ENCODE measurements around the gene OR4D2.
A peak's percentile ranks its signal among the peaks of the same experiment; 100 is the strongest.

OR4D2 gene

GRCh38 chr17:58176200-58176599 is 9.4 kb downstream of the OR4D2 start:
- no peak for DNase-seq

- no peak for DNase-seq
Observed at GRCh38 chr17:58181796-58182195, 15.0 kb downstream of the OR4D2 start.

- DNase-seq, result no peak
Observed at GRCh38 chr17:58183514-58183913, 16.7 kb downstream of the OR4D2 start.

GRCh38 chr17:58184308-58184985 is 17.7 kb downstream of the OR4D2 start:
- DNase-seq, result no peak

- no peak for DNase-seq
Observed at GRCh38 chr17:58184986-58185761, 18.4 kb downstream of the OR4D2 start.

GRCh38 chr17:58186591-58186990 is 19.8 kb downstream of the OR4D2 start:
- no peak for DNase-seq

GRCh38 chr17:58187063-58187462 is 20.3 kb downstream of the OR4D2 start:
- DNase-seq, result no peak

- DNase-seq, result no peak
Observed at GRCh38 chr17:58187675-58188074, 20.9 kb downstream of the OR4D2 start.

GRCh38 chr17:58189436-58190146 is 22.8 kb downstream of the OR4D2 start:
- DNase-seq, result no peak

GRCh38 chr17:58191241-58191896 is 24.6 kb downstream of the OR4D2 start:
- no peak for DNase-seq

- DNase-seq, result no peak
Observed at GRCh38 chr17:58192612-58193011, 25.8 kb downstream of the OR4D2 start, which contains the start of gene EPX. Gene EPX (plus strand): TSS chr17:58192726. CDS start chr17:58192847, 121 bp downstream.

- DNase-seq, result no peak
Observed at GRCh38 chr17:58193641-58194255, 27.0 kb downstream of the OR4D2 start.

GRCh38 chr17:58195518-58196123 is 28.8 kb downstream of the OR4D2 start:
- no peak for DNase-seq

GRCh38 chr17:58196610-58197009 is 29.8 kb downstream of the OR4D2 start:
- DNase-seq, result no peak

- DNase-seq, result peak; percentile 63
Observed at GRCh38 chr17:58200024-58200633, 33.3 kb downstream of the OR4D2 start.

GRCh38 chr17:58202859-58203258 is 36.1 kb downstream of the OR4D2 start:
- no peak for DNase-seq

GRCh38 chr17:58204796-58205195 is 38.0 kb downstream of the OR4D2 start:
- no peak for DNase-seq

- DNase-seq, result no peak
Observed at GRCh38 chr17:58205936-58206335, 39.2 kb downstream of the OR4D2 start.

GRCh38 chr17:58207451-58207850 is 40.7 kb downstream of the OR4D2 start:
- no peak for DNase-seq

GRCh38 chr17:58208344-58208743 is 41.6 kb downstream of the OR4D2 start:
- no peak for DNase-seq

GRCh38 chr17:58210922-58211321 is 44.1 kb downstream of the OR4D2 start:
- DNase-seq, result no peak

- DNase-seq, result no peak
Observed at GRCh38 chr17:58215685-58216084, 48.9 kb downstream of the OR4D2 start.

Data from NCI-H1694 treated with DMSO at 0.1 percent for 48 hours (cell line).